ENCODE measurements around the gene CCPG1.

Gene CCPG1

DNA sequence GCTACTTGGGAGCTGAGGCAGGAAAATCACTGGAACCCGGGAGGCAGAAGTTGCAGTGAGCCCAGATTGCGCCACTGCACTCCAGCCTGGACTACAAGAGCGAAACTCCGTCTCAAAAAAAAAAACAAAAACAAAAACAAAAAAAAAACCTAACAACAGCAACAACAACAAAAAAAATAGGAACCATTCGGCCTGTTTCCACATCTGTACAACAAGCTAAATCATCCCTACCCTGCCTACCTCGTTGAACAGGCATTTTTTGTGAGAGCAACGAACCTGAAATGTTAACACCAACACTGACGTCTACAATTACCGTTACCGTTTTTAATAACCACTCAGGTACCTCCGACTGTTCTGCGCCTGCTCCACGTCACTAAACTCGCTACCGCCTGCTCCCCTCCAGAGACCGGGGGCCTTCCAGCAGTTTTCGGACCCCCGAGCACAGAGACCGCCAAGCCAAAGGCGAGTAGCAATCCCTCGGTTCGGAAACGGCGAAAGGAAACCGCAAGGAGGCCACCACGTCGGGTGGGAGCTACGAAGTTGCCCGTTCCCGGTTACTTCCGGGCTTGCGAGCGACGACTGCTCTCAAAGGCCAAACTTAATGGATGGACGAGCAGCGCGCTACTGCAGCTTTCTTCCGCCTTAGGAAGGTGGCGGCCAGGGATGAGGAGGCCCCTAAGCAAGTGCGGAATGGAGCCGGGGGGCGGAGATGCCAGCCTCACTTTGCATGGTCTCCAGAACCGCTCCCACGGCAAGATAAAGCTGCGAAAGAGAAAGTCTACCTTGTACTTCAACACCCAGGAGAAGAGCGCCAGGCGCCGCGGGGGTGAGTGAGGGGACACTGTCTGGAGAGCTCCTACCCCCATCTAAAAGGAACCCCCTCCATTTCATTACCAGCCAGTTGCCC lies 89.3 kb downstream of the CCPG1 start, which contains the start of the genes PIGB and PIGBOS1:
Gene PIGB (plus strand): TSS at position 635 of the 907 bp plus-strand sequence. CDS start 29 bp downstream, at position 664.
Gene PIGBOS1 (minus strand): TSS at position 536 of the 907 bp plus-strand sequence. CDS start 1,331 bp downstream, outside the sequence.
- peak; percentile 58 for DNase-seq

Measured in SHP77 treated with DMSO at 0.1 percent for 48 hours (cell line).